Ishikawa (cell line): ENCODE data around the gene CLEC5A.

Experiments
- EGR1 ChIP-seq: IDR thresholded peaks from 2 replicates; pipeline ENCODE4 v1.6.1; 2012
- NFIC ChIP-seq: IDR thresholded peaks from 2 replicates; pipeline ENCODE4 v1.6.1; 2012
- TAF1 ChIP-seq: IDR thresholded peaks from 2 replicates; pipeline ENCODE4 v1.6.1; 2012; ENCODE audit warnings: low read depth, mild to moderate bottlenecking
- TCF12 ChIP-seq: IDR thresholded peaks from 2 replicates; pipeline ENCODE4 v1.6.1; 2012; ENCODE audit warnings: low read depth

GRCh38 chr7:141928146-141928844 is 18.5 kb downstream of the CLEC5A start:
- TF ChIP-seq EGR1 (no peak), NFIC (no peak), TCF12 (no peak), TAF1 (no peak)
